22Rv1 (cell line): ENCODE measurements around the gene GARS1.

ENCODE experiments used
- ZFX ChIP-seq: fragments of 450-650 bp; IDR thresholded peaks from 2 replicates; pipeline ENCODE4 v1.6.1; 2017; ENCODE audit warnings: antibody characterized with exemption, borderline replicate concordance
- TF ChIP-seq, protein P1 (sequence below): fragments of 450-650 bp; IDR thresholded peaks from 2 replicates; pipeline ENCODE4 v1.5.1; 2017; ENCODE audit warnings: mild to moderate bottlenecking

DNA sequence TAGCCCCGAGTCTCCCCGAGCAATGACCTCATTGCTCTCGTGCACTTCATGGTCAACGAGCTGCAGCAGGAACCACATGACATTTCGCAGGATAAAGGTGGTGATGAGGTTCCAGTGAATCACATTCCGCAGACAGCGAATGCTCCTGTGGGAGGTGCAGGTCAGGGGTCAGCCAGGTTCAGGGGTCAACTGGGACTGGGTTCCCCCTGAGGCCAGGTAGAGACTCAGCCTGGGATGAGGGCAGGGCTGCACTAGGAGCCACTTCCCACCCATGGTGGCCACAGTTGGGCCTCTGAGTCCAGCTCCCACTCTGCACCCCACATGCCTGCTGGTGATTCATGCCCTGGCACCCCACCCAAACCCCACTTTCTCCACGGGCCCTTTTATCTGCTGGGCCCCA is 70.4 kb downstream of the GARS1 start:
- TF ChIP-seq, protein P1, sequence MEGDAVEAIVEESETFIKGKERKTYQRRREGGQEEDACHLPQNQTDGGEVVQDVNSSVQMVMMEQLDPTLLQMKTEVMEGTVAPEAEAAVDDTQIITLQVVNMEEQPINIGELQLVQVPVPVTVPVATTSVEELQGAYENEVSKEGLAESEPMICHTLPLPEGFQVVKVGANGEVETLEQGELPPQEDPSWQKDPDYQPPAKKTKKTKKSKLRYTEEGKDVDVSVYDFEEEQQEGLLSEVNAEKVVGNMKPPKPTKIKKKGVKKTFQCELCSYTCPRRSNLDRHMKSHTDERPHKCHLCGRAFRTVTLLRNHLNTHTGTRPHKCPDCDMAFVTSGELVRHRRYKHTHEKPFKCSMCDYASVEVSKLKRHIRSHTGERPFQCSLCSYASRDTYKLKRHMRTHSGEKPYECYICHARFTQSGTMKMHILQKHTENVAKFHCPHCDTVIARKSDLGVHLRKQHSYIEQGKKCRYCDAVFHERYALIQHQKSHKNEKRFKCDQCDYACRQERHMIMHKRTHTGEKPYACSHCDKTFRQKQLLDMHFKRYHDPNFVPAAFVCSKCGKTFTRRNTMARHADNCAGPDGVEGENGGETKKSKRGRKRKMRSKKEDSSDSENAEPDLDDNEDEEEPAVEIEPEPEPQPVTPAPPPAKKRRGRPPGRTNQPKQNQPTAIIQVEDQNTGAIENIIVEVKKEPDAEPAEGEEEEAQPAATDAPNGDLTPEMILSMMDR = no peak
- TF ChIP-seq ZFX = no peak
